ENCODE results near the gene ZNF512.
"Not testable (repeated sequence)": the region's sequence is repeated elsewhere in the genome, so short reads cannot be mapped to it uniquely, and the experiment has no call there.

ZNF512 gene

DNA sequence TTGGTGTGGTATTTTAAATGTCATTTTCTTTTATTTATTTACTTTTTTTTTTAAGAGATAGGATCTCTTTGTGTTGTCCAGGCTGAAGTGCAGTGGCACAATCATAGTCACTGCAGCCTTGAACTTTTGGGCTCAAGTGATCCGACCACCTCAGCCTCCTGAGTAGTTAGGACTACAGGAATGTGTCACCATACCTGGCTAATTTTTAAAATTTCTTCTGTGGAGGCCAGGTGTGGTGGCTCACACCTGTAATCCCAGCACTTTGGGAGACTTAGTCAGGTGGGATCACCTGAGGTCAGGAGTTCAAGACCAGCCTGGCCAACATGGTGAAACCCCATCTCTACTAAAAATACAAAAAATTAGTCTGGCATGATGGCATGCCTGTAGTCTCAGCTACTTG, 33.5 kb upstream of the ZNF512 start:
- no peak overlapping the region for H3K4me3 ChIP-seq (ENCODE audit: low read depth, low read length)
- DNase-seq (ENCODE audit: low read depth, low spot score), result no peak
- in situ Hi-C loops (cut with HindIII; ENCODE audit: low sequenced_read_pairs), result no loop called here
- TF ChIP-seq, protein P1, sequence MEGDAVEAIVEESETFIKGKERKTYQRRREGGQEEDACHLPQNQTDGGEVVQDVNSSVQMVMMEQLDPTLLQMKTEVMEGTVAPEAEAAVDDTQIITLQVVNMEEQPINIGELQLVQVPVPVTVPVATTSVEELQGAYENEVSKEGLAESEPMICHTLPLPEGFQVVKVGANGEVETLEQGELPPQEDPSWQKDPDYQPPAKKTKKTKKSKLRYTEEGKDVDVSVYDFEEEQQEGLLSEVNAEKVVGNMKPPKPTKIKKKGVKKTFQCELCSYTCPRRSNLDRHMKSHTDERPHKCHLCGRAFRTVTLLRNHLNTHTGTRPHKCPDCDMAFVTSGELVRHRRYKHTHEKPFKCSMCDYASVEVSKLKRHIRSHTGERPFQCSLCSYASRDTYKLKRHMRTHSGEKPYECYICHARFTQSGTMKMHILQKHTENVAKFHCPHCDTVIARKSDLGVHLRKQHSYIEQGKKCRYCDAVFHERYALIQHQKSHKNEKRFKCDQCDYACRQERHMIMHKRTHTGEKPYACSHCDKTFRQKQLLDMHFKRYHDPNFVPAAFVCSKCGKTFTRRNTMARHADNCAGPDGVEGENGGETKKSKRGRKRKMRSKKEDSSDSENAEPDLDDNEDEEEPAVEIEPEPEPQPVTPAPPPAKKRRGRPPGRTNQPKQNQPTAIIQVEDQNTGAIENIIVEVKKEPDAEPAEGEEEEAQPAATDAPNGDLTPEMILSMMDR (IDR thresholded peaks at IDR 0.05; ENCODE audit: low read depth, low read length), result no peak

DNA sequence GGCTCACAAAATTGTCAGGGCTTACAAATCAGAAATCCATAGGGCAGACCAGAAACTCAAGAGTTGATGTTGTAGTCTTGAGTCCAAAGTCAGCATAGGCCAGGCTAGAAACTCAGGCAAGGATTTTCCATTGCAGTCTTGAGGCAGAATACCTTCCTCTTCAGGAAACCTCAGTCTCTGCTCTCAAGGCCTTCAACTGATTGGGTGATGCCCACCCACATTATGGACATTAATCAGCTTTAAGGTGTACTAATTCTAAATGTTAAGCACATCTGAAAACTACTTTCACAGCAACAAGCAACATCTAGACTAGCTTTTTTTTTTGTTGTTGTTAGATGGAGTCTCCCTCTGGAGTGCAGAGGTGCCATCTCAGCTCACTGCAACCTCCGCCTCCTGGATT, 31.3 kb upstream of the ZNF512 start:
- in situ Hi-C loops (cut with HindIII; ENCODE audit: low sequenced_read_pairs), result no loop called here
- DNase-seq (ENCODE audit: low read depth, low spot score), result no peak
- TF ChIP-seq, protein P1 (IDR thresholded peaks at IDR 0.05; ENCODE audit: low read depth, low read length), result no peak
- no peak overlapping the region for H3K4me3 ChIP-seq (ENCODE audit: low read depth, low read length)

DNA sequence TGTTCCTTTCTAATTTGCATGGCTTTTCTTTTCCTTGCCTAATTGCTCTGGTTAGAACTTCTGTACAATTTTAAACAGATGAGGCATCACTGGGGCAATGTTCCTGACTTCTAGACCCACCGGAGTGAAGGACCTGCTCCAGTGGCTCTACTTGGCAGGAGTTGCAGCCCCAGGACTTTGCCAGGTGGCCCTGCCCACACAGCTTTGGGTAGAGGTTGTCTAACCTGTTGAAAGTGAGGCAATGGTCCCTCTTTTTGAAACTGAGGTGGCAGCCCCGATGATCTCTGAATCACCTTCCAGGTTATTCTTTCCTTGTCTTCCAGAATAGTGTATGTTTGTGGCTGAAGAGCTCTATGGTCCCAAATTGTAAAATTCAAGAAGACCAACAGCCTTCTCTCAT, 29.9 kb upstream of the ZNF512 start:
- in situ Hi-C loops (cut with HindIII; ENCODE audit: low sequenced_read_pairs), result no loop called here
- no peak overlapping the region for H3K4me3 ChIP-seq (ENCODE audit: low read depth, low read length)
- TF ChIP-seq, protein P1 (IDR thresholded peaks at IDR 0.05; ENCODE audit: low read depth, low read length), result no peak
- DNase-seq (ENCODE audit: low read depth, low spot score), result no peak

DNA sequence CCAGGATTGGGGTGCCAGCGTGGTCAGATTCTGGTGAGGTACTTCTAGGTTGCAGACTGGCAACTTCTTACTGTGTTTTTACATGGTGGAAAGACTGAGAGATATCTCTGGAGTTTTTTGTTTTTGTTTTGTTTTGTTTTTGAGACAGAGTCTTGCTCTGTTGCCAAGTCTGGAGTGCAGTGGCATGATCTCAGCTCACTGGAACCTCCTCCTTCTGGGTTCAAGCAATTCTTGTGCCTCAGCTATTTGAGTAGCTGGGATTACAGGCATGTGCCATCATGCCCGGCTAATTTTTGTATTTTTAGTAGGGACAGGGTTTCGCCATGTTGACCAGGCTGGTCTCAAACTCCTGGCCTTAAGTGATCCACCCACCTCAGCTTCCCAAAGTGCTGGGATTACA, 28.4 kb upstream of the ZNF512 start:
- H3K4me3 ChIP-seq (ENCODE audit: low read depth, low read length); in situ Hi-C loops (cut with HindIII; ENCODE audit: low sequenced_read_pairs); DNase-seq (ENCODE audit: low read depth, low spot score): not testable (repeated sequence)

DNA sequence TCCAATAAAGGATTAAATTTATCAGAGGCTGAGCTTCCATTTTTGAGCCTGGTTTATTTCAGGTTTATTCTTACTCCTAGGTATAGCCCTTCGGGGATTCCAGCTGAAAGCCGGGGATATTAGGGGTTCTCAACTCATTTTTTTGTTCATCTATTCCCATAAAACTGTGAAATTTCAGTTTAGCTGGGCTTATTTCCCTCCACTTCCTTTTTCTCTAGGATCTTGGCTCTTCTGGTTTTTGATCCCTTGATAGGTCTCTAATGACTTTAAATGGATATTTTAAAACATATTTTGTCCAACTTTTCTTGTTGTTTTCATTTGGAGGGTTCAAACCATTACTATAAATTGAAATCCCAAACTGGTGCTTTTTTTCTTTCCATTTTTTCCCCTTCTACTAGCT, 23.6 kb upstream of the ZNF512 start:
- no peak overlapping the region for H3K4me3 ChIP-seq (ENCODE audit: low read depth, low read length)
- DNase-seq (ENCODE audit: low read depth, low spot score), result no peak
- in situ Hi-C loops (cut with HindIII; ENCODE audit: low sequenced_read_pairs), result no loop called here
- TF ChIP-seq, protein P1 (IDR thresholded peaks at IDR 0.05; ENCODE audit: low read depth, low read length), result no peak

DNA sequence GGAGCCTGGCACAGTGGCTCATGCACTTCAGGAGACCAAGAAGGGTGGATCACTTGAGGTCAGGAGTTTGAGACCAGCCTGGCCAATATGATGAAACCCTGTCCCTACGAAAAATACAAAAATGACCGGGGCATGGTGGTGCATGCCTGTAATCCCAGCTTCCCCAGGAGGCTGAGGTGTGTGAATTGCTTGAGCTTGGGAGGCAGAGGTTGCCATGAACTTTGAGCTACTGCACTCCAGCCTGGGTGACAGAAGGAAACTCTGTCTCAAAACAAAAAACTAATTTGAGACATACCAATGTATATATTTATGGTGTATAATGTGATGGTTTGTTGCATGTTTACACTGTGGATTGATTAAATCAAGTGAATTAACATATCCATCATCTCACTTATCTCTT, 21.8 kb upstream of the ZNF512 start:
- no peak overlapping the region for H3K4me3 ChIP-seq (ENCODE audit: low read depth, low read length)
- in situ Hi-C loops (cut with HindIII; ENCODE audit: low sequenced_read_pairs), result no loop called here
- DNase-seq (ENCODE audit: low read depth, low spot score), result no peak
- TF ChIP-seq, protein P1 (IDR thresholded peaks at IDR 0.05; ENCODE audit: low read depth, low read length), result no peak

DNA sequence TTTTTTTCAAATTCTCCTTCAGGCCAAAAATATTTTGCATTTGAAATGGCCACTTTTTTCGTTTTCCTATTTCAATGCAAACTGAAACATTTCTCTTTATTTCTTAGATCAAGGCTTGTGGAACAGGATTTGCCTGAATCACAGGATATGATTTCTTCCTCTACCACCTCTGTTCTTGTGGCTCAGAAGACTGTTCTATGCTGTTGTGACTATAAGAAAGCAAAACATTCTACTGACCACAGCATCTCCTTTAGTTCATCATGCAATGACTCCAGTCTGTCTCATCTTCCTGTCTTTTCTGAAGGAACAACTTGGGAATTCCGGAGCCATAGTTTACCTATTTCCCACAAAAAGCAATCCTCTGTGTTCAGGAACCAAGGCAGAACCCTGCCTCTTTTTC, 16.2 kb upstream of the ZNF512 start:
- in situ Hi-C loops (cut with HindIII; ENCODE audit: low sequenced_read_pairs), result no loop called here
- H3K4me3 ChIP-seq (ENCODE audit: low read depth, low read length), result no peak overlapping the region
- peak; percentile 78 for DNase-seq (ENCODE audit: low read depth, low spot score)
- TF ChIP-seq, protein P1 (IDR thresholded peaks at IDR 0.05; ENCODE audit: low read depth, low read length), result no peak

All from astrocyte of the spinal cord (primary cell).